ACHN (cell line): Measurements from ENCODE around the gene POLK.
A peak's percentile ranks its signal among the peaks of the same experiment; 100 is the strongest.
"Not testable (repeated sequence)": the region's sequence is repeated elsewhere in the genome, so short reads cannot be mapped to it uniquely, and the experiment has no call there.

Source experiments
- DNase-seq: peaks from one replicate; pipeline ENCODE4 v3.0.0-alpha.2; 2015
- in situ Hi-C: cut with HindIII; loops from 2 replicates; pipeline ENCODE4 v1.10.0; 2017; ENCODE audit warnings: low sequenced_read_pairs, low pct_ligation_motif_present, low pct_unique_long_range_greater_than_20kb

POLK gene

DNA sequence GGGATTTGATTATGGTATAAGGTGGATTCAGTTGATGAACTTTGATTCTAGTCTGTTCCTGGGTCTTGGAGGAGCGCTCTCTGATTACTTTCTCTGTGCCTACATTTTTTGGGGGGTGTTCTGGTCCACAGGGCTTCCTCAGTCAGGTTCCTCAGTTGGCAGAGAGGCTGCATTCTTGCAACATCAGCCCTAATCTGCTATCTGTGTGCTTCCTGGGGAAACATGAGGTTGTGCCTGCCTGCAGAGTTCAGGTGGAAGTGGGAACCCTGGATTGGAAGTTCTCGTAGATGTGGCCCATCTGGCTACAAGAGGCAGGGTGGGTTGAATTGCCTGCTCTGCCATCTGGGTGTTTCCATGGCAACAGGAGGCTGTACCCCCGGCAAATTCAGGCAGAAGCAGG is 24.5 kb downstream of the POLK start:
- no peak for DNase-seq
- in situ Hi-C loops = no loop called here

DNA sequence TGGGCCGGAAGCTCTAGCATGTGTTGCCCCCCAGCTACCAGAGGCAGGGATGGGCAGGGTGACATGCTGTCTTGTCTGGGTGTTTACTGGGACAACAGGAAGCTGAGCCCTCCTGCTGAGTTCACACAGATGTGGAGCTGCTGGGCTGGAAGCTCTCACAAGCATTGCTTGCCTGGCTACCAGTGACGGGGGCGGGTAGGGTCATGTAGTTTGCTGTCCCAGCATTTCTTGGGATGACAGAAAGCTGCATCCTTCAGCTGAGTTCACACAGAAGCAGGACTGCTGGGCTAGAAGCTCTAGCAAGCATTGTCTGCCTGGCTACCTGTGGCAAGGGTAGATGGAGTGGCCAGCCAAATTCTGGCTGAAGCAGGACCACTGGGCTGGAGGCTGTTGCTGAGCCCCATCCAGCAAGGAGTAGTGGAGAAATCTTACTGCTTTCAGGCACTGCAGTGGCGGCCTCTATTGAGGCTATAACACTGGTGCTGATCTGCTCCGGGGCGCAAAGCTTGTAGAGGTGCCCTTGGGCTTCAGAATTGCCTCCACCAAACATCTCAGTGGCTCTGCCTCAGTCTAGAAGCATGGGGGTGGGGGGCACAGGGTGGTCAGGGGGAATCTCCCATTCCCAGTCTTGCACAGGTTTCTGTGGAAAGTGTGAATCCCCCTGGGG is 25.1 kb downstream of the POLK start:
- in situ Hi-C loops = no loop called here
- no peak for DNase-seq

DNA sequence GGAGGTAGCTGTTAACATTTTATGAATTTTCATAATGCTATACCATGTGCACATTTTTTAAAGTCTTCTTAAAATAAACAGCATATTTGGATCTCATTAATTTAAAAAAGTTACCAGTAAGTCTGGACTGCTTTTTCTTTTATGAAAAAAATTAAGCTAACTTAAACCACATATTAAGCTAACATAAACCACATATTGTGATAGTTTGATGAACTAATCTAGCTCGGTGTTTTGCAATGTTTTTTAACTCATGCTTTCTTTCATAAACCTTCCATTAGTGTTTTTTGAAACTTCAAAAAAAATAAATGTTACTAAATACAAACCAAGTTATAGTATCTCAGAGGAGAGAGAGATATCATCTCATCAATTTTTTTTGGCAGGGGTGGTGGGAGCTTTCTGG is 26.5 kb downstream of the POLK start:
- in situ Hi-C loops = no loop called here
- no peak for DNase-seq

DNA sequence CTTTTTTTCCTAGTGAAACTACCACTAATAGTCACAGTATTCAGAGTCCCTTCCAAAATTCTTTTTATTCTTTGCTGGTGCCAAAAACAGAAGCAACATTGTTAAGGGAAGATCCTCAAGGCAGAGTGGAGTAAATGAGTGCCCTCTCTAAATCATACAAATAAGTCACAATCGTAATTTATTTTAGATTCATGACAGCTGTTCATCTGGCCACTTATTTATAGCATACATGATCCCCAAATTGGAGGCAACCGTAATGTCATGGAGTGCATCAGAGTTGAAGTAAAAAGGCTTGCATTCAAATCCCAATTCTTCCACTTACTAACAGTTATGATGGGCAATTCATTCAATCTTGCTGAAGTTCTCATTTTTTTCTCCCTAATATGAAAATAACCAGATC is 33.4 kb downstream of the POLK start:
- no peak for DNase-seq
- in situ Hi-C loops = no loop called here

- in situ Hi-C loops = no loop called here
These were observed 35.1 kb downstream of the POLK start for GRCh38 chr5:75546830-75547229.

DNA sequence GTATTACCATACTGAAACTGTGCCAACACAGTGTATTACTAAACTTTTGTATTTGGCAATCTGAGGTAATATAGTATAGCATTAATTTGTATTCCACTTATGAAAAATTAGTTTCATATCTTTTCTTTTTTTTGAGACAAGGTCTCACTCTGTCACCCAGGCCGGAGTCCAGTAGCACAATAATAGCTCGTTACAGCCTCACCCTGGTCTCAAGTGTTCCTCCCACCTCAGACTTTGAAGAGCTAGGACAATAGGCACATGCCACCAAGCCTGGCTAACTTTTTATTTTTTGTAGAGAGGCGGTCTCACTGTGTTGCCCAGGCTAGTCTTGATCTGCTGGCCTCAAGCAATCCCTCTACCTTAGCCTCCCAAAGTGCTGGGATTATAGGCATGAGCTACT is 36.1 kb downstream of the POLK start:
- no peak for DNase-seq
- in situ Hi-C loops = no loop called here

More at GRCh38 chr5:75546830-75547229, 35.1 kb downstream of the POLK start:
- DNase-seq = no peak

DNA sequence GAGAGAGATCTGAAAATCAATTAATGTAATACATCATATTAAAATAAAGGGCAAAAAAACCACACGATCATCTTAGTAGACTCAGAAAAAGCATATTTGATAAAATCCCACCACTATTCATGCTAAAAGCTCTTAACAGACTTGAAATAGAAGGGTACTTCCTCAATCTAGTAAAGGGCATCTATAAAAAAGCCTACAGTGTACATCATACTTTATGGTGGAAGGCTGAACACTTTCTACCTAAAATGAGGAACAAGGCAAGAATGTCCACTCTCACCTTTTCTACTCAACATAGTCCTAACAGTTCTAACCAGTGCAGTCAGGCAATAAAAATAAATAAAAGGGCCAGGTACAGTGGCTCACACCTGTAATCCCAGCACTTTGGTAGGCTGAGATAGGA is 38.9 kb downstream of the POLK start:
- DNase-seq = no peak
- in situ Hi-C loops = no loop called here

- no peak for DNase-seq
- in situ Hi-C loops = no loop called here
These were observed 39.8 kb downstream of the POLK start for GRCh38 chr5:75551471-75551870.

DNA sequence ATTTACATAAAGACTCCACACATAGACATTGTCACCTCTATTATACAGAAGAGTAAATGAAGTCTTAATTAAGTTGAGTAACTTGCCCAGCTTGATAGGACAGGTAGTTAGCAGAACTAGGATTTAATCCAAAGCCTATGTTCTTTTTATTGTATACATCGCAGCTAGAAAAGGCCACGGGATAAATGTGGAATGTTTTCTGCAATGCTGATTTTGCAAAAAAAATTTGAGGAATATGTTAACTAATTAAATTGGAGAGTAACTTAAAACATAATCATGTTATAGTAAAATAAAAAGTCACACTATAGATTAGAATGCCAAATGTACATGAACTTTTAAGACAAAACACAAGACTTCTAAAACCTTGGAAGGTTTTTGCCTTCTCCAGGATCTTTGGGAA is 41.1 kb downstream of the POLK start:
- in situ Hi-C loops = no loop called here
- DNase-seq = no peak

GRCh38 chr5:75553358-75553757 is 41.7 kb downstream of the POLK start:
- in situ Hi-C loops = no loop called here
- no peak for DNase-seq

- in situ Hi-C loops = no loop called here
- no peak for DNase-seq
These were observed 46.5 kb downstream of the POLK start for GRCh38 chr5:75558221-75558620.

GRCh38 chr5:75558981-75559632 is 47.4 kb downstream of the POLK start:
- no peak for DNase-seq
- in situ Hi-C loops = no loop called here

DNA sequence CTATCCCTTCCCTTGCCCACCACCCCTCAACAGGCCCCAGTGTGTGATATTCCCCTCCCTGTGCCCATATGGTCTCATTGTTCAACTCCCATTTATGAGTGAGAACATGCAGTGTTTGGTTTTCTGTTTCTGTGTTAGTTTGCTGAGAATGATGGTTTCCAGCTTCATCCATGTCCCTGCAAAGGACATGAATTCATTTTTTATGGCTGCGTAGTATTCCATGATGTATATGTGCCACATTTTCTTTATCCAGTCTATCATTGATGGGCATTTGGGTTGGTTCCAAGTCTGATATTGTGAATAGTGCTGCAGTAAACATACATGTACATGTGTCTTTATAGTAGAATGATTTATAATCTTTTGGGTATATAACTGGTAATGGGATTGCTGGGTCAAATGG is 49.0 kb downstream of the POLK start:
- in situ Hi-C loops, DNase-seq: not testable (repeated sequence)

GRCh38 chr5:75565991-75566709 is 54.5 kb downstream of the POLK start:
- peak; percentile 81 for DNase-seq
- in situ Hi-C loops = not testable (repeated sequence)

DNA sequence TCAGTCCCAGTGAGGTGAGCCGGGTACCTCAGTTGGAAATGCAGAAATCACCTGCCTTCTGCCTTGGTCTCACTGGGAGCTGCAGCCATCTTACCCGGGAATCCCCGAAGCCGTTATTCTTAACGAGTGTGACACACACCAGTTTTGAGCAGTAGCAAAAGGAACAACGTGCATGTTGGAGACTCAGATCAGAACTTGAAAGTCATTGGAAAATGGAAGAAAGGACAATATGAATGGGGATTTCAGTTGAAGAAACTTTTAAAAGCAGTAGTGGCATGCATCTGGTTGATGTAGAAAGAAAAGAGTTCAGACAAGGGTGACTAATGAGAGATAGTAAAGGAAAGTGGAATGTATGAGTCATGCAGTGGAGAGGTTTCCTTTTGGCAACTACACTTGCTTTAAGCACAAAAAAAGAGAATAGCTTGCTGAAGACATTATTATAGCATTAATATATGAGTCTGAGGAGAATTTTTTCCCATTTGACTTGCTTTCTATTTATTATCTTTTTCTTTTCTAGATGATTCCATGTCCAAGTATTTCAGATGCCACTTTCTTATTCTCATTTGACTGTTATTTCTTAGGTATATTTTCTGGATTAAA is 55.1 kb downstream of the POLK start:
- DNase-seq = peak; percentile 88
- in situ Hi-C loops = no loop called here

DNA sequence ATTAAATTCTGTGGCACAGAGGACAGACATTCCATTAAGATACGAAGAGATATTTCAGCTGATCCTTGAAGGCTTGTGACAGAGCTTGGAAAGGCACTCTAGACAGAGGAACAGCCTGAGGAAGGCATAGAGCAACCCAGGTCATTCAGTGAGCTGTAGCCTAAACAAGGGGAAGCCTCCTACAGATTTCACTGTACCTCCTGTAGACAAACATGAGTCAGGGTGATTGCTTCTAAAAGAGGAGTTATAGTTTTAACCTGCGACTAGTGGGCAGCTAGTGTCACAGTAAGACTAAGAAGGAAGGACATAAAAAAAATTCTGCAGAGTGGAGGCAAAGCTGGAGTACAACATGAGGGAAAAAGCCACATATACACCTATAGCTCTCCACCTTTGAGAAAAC is 56.0 kb downstream of the POLK start:
- peak; percentile 46 for DNase-seq
- in situ Hi-C loops = no loop called here

DNA sequence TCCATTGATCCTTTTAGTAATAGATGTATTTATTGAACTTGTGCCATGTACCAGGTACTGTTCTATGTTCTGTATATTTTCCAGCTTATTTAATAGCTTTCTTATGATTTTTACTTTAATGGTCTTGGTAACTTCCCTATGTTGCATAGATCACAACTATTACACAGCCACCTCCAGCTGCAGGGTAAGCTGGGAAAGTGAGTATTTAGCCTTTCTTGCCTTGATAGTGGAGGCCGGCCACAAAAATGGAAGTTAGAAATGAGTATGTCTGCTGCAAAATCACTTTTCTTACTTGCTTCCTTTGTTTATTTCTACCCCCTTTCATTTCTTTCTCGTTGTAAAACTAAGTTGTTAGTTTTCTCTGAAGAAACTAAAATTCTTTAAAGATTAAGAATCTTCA is 56.5 kb downstream of the POLK start:
- no peak for DNase-seq
- in situ Hi-C loops = no loop called here

DNA sequence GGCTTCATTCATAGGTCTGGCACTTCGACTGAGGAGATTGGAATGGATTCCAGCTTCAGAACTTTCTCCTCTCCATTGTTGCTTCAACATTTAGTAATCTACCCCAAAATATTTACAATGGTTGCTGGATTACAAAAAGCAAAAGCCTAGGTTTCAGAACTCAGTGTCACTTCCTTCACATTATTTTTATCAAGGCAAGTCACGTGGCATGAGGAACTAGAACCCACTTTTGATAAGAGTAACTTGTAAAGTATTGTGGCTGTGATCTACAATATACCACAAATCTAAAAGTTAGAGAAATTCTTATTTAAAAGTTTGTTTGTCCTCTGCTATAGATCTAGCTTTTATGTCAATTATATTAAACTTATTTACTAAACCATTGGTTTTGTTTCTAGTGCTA is 59.9 kb downstream of the POLK start:
- no peak for DNase-seq
- in situ Hi-C loops = no loop called here

DNA sequence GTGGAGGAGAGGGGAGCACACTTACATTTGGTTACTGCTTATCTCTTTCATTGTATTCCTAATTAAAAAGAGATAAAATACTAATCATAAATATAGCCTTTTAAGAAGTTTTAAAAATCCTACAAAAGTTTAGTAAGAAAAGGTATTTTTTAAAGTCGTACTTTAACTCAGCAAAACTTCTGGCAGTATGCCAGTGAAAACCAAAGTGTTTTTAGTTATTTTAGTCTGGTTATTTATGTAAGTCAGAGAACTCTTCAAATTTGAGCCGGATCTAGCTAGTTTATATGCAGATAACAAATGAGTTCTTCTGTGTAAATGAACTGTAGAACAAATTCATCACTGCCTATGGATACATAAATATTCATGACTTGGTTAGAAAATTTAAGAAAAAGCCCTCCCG is 63.1 kb downstream of the POLK start:
- in situ Hi-C loops = no loop called here
- DNase-seq = no peak
